HG02571 (cell line): ENCODE measurements around the gene TBC1D2.

ENCODE experiments used
- ATAC-seq: cut with Tn5 transposase; IDR thresholded peaks from one replicate; pipeline ENCODE4 v1.9.1; 2021; ENCODE audit warnings: mild to moderate bottlenecking, moderate library complexity; ENCODE audit not compliant: unreplicated experiment

TBC1D2 gene

DNA sequence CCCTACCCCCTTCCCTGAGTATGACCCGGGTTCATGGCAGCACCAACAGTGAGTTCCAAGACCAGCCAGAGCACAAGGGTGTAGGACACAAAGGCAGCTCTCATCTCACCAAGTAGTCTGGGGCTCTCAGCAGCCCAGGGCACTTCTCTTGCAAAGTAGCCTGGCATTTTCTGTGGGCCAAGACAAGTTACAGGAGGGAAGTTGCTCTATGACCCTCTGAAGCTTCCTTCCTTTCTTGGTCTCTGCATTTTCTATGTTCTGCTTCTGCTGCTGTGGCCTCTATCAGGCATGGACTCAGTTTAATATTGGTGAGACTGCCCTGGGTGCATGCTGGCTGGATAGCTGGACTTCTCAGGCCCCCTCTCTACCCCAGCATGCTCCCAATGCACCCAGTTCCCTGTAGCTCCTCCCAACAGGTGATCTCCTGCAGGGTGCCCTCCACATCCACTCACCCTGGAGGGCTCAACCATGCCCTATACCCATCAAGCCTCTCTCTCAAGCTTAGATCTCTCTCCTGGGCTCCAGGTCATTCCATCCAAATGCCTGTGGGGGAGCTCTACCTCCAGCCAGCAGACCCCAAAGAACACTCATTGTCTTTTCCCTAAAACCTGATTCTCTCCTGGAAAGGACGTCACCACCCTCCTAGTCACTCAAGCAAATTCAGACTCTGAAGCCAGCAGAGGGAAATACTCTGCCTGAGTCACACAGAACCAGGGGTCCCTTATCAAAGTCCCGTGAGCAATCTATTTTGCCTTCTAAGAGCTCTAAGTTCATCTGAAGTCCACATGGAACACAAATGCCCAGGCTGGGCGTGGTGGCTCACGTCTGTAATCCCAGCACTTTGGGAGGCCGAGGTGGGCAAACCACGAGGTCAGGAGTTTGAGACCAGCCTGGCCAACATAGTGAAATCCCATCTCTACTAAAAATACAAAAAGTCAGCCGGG lies 13.8 kb downstream of the TBC1D2 start:
- ATAC-seq: no peak

DNA sequence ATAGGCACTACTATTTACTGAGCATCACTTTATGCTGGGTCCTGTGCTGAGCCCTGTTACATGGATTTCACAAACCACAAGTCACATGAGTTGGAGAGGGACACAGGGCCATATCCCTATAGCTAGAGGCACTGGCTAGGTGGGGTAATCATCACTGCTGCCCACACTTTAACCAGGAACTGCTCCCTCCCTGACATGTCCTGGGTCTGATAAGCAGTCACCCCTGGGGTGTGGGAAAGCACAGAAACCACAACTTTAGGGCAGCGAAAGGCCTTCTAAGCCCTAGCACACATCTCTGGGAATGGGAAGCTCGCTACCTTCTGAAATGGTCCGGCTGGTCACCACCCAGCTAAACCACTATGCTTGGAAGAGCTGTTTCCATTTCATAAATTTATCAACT lies 15.0 kb downstream of the TBC1D2 start:
- ATAC-seq: no peak

DNA sequence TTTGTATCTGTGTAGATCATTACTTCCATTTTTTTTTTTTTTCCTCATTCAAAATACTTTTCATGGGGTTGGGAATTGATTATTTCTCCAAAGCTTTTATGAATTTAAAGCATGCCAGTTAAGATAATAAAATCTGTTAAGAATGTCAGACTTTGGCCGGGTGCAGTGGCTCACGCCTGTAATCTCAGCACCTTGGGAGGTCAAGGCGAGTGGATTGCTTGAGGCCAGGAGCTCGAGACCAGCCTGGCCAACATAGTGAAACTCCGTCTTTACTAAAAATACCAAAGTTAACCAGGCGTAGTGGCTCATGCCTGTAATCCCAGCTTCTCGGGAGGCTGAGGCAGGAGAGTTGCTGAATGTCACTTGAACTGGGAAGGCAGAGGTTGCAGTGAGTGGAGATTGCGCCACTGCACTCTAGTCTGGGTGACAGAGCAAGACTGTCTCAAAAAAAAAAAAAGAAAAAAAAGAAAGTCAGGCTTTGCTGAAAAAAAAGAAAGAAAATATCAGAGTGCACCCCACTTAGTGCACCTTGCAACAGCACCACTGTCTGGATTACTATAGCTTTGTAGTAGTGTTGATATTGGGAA lies 18.5 kb downstream of the TBC1D2 start:
- no peak for ATAC-seq

DNA sequence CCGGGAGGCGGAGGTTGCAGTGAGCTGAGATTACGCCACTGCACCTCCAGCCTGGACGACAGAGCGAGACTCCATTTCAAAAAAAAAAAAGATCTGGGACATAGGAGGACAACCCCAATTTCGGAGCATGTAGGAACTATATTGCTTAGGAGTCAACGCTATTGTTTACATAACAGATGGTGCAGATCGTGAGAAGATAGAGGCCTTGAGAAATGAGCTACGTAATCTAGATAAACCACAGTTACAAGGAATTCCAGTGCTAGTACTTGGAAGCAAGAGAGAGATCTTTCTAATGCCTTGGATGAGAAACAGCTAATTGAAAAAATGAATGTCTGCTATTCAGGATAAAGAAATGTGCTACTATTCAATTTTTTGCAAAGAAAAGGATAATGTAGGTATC lies 20.3 kb downstream of the TBC1D2 start:
- no peak for ATAC-seq

DNA sequence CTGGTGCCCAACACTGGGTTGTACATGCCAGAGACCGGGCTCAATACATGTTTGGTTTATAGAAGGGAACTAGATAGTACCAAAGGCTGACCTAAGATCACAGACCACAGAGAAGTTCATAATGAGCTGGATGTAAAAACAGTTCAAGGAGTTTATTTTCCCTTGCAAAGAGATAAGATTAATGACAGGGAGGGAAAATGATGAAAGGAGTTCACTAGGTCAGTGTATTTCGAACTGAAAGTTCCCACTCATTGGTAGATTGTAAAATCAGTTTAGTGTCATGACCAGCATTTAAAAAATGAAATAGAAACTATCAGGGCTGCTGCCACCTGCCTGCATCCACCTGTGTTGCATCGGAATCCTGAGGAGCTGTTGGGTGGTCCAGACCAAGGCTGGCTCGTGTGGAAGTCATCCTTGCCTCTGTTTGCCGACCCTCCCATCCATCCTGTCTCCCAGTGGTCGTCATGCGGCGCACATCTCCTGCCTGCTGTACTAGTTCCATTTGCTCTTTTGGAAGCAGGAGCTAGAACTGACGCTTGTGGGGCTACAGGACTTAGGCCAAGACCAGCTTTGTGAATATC lies 21.1 kb downstream of the TBC1D2 start:
- ATAC-seq: no peak

DNA sequence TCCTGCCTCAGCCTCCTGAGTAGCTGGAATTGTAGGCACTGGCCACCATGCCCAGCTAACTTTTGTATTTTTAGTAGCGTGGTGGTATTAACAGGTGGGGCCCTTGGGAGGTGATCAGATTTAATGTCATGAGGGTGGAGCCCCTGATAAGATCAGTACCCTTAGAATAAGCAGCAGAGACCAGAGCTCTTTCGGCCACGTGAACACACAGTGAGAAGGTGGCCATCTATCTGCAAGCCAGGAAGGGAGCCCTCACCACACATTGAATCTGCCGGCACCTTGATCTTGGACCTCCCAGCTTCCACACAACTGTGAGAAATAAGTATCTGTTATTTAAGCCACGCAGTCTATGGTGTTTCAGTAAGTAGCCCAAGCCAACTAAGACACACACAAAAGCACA lies 22.5 kb downstream of the TBC1D2 start:
- no peak for ATAC-seq

DNA sequence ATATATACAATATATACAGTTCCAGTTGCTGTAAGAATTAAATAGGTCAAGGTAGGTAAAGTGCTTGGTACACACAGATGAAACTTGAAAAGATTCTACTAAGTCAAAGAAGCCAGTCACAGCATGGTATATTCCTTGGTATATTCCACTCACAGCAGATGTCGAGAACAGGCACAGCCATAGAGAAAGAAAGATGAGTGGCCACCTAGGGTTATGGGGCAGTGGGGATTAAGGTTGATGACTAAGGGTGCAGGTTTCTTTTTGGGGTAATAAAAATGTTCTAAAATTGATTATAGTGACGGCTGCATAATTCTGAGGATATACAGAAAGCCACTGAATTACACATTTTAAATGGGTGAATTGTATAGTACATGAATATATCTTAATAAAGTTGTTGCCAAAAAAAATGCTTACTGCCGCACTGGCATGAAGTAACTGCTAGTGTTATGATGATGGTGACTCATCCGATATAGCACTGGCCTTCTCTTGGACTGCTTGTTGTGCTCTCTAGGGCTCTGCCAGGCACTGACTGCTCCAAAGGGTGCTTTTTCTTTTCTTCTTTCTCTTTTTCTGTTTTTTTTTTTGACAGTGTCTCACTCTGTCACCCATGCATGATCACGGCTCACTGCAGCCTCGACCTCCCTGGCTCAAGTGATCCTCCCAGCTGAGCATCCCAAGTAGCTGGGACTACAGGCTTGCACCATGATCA lies 23.5 kb downstream of the TBC1D2 start:
- ATAC-seq: no peak

DNA sequence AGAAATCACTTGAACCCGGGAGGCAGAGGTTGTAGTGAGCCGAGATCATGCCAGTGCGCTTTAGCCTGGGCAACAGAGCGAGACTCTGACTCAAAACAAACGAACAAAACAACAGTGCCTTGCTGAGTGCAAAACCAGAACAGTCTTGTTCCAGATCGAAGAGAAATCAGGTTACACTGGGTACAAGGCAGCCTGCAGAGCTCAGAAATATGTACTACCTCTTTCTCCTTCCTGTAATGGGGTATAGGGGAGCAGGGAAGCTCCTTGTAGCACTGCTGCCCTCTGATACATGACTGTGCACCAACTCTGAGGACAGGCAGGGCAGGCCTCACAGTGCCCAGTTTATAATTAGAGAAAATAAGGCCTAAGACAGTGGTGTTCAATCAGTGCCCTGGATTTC lies 24.7 kb downstream of the TBC1D2 start:
- ATAC-seq: no peak

DNA sequence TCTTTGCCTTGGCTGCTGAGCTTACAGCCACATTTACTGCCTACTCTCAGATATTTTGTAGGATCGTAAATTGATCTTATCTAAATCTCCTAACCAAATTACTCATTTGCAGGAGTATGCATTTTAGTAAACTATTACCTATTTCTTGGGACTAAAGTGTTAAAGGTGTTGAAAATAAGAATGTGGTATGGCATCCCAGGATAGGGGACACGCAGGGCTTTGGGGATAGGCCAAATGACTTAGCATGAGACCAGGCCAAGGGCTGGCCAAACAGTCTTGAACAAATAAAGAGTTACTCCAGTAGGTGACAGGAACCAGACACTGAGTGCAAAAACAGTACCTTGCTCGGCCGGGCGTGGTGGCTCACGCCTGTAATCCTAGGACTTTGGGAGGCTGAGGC lies 25.1 kb downstream of the TBC1D2 start:
- no peak for ATAC-seq

DNA sequence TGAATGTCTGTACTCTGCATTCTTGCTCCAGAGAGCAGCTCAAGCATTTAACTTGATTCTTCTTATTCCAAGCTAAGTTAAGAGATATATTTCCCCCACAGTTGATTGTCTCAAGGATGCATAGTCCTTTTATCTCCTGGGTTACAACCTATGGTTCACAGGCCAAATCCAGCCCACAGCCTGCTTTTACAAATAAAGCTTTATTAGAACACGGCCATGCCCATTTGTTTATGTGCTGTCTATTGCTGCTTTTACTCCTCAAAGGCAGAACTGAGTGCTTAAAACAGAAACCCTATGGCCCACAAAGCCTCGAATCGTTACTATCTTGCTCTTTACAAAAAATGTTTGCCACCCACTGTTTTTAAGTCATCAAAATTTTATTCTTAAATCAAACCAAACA lies 25.8 kb downstream of the TBC1D2 start:
- no peak for ATAC-seq

DNA sequence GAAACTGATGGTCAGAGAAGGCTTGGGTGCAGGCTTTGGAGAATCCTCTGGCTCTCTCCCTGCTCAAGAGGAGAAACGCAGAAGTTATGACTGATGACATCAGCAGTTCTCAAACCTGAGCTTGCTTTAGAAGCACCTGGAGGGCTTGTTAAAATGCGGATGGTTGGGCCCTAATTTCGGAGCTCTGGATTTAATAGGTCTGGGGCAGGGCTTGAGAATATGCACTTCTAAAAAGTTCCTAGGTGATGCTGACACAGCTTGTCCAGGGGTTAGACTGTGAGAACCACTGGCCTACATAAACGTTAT lies 26.4 kb downstream of the TBC1D2 start:
- no peak for ATAC-seq

DNA sequence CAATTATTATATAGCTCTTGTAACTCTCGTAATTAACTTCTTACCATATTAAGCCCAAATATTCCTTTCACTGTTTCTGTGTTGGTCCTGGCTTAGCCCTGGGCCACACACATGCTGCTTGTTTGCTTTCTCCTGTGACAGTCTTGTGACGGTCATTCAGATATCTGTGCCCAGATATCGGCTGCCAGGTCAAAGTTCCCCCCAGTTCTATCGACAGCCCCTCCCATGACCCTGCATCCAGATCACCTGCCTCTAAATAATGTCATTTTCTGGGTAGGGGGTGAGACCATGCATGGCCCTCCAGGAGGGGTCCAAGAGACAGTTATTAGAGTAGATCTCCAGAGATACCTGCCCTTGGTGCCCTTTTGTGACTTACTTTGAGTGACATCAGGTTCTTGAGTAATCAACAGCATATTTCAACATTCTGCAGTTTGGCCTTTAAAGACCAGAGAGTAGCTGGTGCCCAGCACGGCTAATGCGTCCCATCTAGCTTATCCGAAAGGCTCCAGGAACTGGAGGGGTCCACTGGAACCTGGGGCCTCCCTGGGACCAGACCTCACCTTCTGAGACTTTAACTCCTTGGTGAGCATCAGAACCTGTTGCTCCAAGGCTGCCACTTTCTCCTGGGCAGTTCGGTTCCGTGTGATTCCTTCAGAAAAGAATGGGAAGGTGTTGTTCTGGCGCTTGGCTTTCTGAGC lies 26.9 kb downstream of the TBC1D2 start:
- ATAC-seq: no peak

DNA sequence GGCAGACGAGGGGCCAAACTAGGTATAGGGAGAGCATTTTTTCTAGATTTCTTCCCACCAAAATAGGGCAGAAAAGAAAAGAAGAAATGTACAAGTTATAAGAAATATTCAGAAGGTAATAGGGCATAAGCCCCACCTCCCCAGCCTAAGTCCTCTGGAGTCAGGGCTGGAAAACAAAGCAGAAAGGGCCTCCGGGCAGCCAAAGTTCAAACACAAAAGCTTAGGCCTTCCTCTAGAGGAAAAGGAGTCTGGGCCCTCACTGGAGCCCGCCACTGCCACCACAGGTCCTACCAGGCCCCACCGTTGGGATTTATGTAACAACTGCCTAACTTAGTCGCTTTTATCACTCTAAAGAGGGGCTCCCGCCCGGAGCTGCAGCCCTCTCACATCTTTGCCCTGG lies 27.6 kb downstream of the TBC1D2 start:
- no peak for ATAC-seq

DNA sequence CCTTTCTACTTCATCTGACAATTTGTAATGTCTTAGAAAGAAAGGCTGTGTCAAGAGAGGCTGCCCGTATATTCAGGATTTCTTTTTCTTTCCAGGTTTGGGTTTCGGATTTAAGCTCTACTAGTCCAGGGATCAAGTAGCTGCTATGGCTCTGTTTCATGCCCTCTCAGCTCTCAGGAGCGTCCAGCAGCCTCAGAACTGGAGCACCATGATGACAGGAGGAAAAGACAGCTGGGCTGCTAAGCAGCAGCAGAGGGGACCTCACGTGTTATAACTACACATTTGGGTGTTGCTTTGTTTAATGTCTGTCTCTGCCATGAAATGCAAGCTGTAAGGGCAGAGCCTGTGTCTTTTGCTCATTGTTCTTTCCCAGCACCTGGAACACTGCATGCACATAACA lies 28.5 kb downstream of the TBC1D2 start:
- ATAC-seq: no peak

DNA sequence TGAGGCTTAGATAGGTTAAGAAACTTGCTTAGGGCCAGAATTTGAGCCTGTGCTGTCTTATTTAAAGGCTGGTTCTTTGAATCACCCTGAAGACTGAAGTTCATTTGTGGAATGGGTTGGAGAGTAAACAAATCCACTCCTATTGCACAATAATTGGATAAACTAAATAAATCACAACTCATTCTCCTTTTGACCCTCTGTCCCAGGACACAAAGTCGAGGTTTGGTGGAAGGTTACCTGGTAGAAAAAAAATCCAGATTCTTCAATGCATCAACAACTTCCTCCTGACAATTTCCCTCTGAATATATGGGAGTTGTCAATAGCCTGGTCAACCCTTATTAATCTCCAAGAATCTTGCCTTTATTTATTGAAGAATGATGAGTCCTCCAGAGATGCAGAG lies 28.9 kb downstream of the TBC1D2 start:
- no peak for ATAC-seq

DNA sequence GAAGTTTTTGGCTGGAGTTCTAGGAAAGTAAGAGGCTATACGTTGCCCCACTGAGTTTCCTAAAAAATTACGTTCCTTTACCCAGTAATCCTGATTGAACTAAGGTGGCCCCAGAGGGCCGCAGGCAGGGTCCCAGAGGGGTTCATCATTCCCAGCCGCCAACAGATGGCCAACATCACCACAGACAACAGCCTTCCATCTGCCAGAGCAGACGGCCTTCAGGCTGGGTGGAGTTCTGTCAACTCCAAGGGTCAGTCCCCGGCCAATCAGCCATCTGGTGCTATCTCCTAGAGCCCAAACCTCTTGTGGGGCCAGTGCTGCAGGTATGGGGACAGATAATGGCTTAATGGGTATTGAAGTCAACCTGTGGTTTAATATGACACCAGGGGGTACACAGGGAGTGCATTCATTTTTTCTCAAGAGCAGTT lies 30.4 kb downstream of the TBC1D2 start:
- no peak for ATAC-seq

DNA sequence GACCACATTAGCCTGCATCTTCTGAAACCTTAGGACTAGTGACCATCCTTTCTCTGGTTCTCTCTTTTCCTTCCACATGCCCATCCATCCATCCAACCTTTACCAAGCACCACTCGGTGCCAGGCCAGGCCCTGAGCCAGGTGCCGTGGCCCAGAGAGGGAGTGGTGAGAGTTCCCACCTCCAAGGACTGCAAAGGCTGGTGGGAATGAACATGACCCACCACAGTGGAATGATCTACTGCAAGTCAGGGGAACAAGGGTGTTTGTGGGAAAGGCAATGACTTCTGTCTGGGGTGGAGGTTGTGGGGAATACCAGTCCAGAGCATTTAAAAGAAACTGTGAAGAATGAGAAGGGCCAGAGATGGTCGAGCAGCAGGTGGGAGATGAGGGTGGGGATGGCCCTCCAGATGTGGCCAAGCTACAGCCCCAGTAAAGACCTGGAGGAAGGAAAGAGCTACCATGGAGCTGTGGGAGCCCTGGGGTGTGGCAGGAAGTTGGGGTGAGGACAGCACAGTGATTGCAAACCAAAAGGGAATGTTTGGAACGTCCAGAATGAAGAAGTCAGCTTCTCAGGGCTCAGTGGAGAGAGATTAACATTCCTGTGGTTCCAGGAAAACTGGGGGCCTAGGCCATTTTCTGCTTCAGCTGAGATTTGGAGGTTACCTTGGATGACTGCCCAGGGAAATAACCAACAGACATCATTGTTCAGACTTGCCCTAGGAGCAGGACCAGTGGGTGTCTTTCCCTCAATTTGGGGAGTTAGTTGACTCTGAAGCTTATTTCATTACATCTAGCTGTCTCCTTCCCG lies 32.4 kb downstream of the TBC1D2 start:
- no peak for ATAC-seq

DNA sequence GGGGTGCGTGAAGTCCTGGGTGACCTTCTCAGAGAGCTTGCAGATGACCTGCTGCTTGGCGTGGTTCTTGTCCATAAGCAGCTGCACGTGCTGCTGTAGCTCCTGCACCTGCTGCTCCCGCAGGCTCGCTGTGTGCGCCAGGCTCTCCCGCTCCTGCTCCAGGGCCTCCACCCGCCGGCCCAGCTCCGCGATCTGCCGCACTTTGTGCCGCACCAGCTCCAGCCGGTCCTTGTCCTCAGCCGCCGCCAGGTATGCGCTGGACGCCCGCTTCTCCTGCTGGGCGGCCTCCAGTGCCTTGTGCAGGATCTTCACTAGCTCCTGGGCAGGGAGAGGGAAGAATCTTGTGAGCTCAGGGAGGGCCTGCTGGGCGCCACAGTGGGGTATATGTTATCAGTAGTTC lies 34.5 kb downstream of the TBC1D2 start:
- ATAC-seq: no peak

DNA sequence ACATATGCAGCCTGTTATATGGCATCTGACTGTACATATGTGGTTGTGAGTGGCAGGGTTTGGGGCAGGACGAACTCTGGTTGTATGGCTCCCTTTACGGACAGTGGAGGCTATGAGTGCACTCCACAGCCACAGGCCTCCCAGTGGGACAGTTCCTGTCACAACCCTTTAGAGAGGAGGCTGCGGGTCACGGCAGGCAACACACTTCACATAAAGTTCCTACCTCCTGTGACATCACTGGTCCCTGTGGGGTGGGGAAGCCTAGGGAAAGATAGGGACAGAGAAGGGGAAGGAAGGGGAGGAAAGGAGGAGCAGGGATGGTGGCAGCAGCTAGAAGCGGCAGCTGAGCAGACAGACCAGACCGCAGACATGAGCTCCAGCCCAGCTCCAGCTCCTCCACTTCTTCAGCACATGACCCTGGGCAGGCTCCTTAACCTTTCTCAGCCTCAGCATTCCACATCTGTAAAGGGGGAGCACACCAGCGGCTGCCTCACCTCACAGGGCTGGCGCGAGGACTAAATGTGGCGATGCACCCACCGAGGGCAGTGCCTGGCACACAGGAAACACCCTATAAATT lies 35.6 kb downstream of the TBC1D2 start:
- ATAC-seq: no peak

DNA sequence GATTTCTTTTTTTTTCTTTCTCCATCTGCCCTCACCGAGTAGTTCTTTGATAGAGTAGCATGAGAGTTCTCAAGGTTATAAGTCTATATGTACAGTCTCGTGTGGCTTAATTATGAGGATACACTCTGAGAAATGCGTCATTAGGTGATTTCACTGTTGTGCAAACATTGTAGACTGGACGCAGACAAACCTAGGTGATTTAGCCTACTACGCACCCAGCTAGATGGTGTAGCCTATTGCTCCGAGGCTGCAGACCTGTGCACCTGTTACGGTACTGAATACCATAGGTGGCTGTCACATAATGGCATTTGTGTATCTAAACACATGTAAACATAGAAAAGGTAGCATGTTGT lies 36.1 kb downstream of the TBC1D2 start:
- no peak for ATAC-seq
